ENCODE measurements around the gene CDK5RAP3.

CDK5RAP3 gene

GRCh38 chr17:47957591-47958490, 13.1 kb upstream of the CDK5RAP3 start, which contains the start of gene PRR15L:
Gene PRR15L (minus strand): TSS chr17:47957883. CDS start chr17:47953234, 4,649 bp downstream.
- DNase-seq (ENCODE audit: low read depth, low spot score): no peak
- Histone ChIP-seq H3K36me3 (ENCODE audit: insufficient read depth, insufficient read length, low read length) (peaks cover 1% of the 10 kb centered on the region), H3K4me1 (ENCODE audit: insufficient read depth, insufficient read length) (peaks cover 17% of the 10 kb centered on the region), H3K9me3 (ENCODE audit: insufficient read depth, low read length) (no peaks in the 10 kb centered on the region), H3K4me3 (ENCODE audit: insufficient read length, low read depth) (no peak within 1 kb of the TSS), H3K9ac (ENCODE audit: insufficient read length, low read depth) (no peak within 1 kb of the TSS), H3K27me3 (ENCODE audit: insufficient read depth, insufficient read length) (no peaks in the 10 kb centered on the region)
- TF ChIP-seq ZNF274 (IDR thresholded peaks at IDR 0.05; ENCODE audit: low read depth, low read length) (no peak), SUZ12 (IDR thresholded peaks at IDR 0.05; ENCODE audit: extremely low read depth, insufficient read depth, insufficient read length) (no peak), YY1 (IDR thresholded peaks at IDR 0.05; ENCODE audit: insufficient read depth, insufficient read length) (no peak)

DNA sequence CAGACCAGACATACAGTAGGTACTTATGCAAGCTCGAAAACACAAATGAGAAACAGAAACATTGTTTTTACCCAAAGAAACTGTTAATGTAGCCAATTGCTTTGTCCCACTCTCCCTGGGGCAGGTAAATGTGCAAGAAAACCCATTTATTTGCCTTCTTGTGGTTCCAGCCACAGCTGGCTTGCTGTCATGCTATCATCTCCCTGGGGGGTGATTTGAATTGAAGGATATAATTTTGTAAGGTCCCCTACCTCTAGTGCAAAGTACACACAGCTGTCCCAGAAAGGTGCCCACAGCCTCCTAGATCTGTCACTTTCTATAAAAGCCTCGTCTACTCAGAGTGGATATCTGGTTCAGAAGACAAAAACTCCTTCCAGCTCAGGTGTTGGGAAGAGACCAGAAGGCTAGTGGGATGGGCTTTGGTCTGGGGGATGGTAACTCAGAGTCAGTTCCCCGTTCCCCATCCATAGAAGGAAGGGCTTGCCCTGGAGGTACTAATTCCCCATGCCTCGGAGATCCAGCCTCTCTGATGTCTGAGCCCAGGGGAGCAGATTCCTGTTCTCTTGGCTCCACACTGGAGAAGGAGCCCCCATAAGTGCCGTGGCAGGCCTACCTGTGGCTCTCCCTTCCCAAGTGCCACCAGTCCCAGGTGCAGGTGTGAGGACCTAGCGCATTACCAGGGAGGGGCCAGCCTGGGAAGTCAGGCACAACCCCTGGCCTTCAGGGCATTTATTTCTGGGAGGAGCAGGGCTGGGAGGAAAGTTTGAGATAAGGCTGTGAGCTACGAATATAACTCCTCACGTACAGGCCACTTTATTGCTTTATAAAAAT, 10.9 kb upstream of the CDK5RAP3 start:
- no peak for DNase-seq (ENCODE audit: low read depth, low spot score)
- H3K9ac ChIP-seq (ENCODE audit: insufficient read length, low read depth): peak overlapping the region; percentile 34
- peaks cover 17% of the 10 kb centered on the region for H3K4me1 ChIP-seq (ENCODE audit: insufficient read depth, insufficient read length)

DNA sequence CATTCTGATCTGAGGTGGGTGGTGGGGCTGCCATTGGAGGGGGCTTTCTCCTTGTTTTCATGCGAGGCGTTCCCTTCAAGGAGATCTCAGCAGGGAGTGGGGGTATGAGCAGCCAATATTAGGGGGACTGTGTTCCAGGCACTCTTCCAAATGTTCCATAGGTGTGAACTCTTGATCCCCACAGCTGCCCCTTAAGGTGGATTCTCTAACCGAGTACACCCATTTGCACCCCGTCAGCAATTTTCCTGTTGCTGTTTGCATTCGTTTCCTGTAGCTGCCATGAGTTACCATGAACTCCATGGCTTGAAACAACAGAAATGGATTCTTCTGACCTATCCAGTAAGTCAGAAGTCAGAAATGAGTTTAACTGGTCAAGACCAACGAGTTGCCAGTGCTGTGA, 9.5 kb upstream of the CDK5RAP3 start:
- no peak for TF ChIP-seq YY1 (IDR thresholded peaks at IDR 0.05; ENCODE audit: insufficient read depth, insufficient read length)
- no peak for TF ChIP-seq ZNF274 (IDR thresholded peaks at IDR 0.05; ENCODE audit: low read depth, low read length)
- no peak for TF ChIP-seq SUZ12 (IDR thresholded peaks at IDR 0.05; ENCODE audit: extremely low read depth, insufficient read depth, insufficient read length)
- Histone ChIP-seq H3K4me1 (ENCODE audit: insufficient read depth, insufficient read length) (peaks cover 14% of the 10 kb centered on the region), H3K9ac (ENCODE audit: insufficient read length, low read depth) (no peak overlapping the region), H3K9me3 (ENCODE audit: insufficient read depth, low read length) (no peaks in the 10 kb centered on the region), H3K36me3 (ENCODE audit: insufficient read depth, insufficient read length, low read length) (no peaks in the 10 kb centered on the region), H3K27me3 (ENCODE audit: insufficient read depth, insufficient read length) (no peaks in the 10 kb centered on the region), H3K4me3 (ENCODE audit: insufficient read length, low read depth) (no peak overlapping the region)
- no peak for DNase-seq (ENCODE audit: low read depth, low spot score)

More for the DNA sequence above, 10.9 kb upstream of the CDK5RAP3 start:
- TF ChIP-seq YY1 (IDR thresholded peaks at IDR 0.05; ENCODE audit: insufficient read depth, insufficient read length) (no peak), ZNF274 (IDR thresholded peaks at IDR 0.05; ENCODE audit: low read depth, low read length) (no peak), SUZ12 (IDR thresholded peaks at IDR 0.05; ENCODE audit: extremely low read depth, insufficient read depth, insufficient read length) (no peak)
- H3K9me3 ChIP-seq (ENCODE audit: insufficient read depth, low read length): no peaks in the 10 kb centered on the region
- H3K27me3 ChIP-seq (ENCODE audit: insufficient read depth, insufficient read length): no peaks in the 10 kb centered on the region
- H3K4me3 ChIP-seq (ENCODE audit: insufficient read length, low read depth): no peak overlapping the region
- H3K36me3 ChIP-seq (ENCODE audit: insufficient read depth, insufficient read length, low read length): no peaks in the 10 kb centered on the region

DNA sequence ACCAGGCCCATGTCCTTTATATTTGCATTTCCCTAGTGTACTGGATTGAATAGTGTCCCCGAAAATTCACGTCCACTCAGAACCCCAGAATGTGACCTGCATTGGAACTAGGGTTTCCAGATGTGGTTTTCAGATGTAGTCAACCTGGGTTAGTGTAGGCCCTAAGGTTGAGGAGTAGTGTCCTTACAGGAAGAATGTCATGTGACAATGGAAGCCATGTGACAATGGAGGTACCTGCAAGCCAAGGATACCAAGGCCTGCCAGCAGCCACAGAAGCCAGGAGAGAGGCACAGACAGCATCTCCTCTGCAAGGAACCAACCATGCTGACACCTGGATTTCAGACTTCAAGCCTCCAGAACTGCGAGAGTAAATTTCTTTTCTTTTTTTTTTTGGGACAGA, 8.0 kb upstream of the CDK5RAP3 start:
- H3K27me3 ChIP-seq (ENCODE audit: insufficient read depth, insufficient read length): no peaks in the 10 kb centered on the region

GRCh38 chr17:47964856-47965255, 6.1 kb upstream of the CDK5RAP3 start:
- Histone ChIP-seq H3K9ac (ENCODE audit: insufficient read length, low read depth) (no peak overlapping the region), H3K9me3 (ENCODE audit: insufficient read depth, low read length) (no peaks in the 10 kb centered on the region), H3K27me3 (ENCODE audit: insufficient read depth, insufficient read length) (no peaks in the 10 kb centered on the region), H3K36me3 (ENCODE audit: insufficient read depth, insufficient read length, low read length) (no peaks in the 10 kb centered on the region), H3K4me1 (ENCODE audit: insufficient read depth, insufficient read length) (no peaks in the 10 kb centered on the region), H3K4me3 (ENCODE audit: insufficient read length, low read depth) (no peak overlapping the region)
- DNase-seq (ENCODE audit: low read depth, low spot score): no peak
- TF ChIP-seq ZNF274 (IDR thresholded peaks at IDR 0.05; ENCODE audit: low read depth, low read length) (no peak), SUZ12 (IDR thresholded peaks at IDR 0.05; ENCODE audit: extremely low read depth, insufficient read depth, insufficient read length) (no peak), YY1 (IDR thresholded peaks at IDR 0.05; ENCODE audit: insufficient read depth, insufficient read length) (no peak)

More for the DNA sequence above, 8.0 kb upstream of the CDK5RAP3 start:
- Histone ChIP-seq H3K9me3 (ENCODE audit: insufficient read depth, low read length) (no peaks in the 10 kb centered on the region), H3K9ac (ENCODE audit: insufficient read length, low read depth) (no peak overlapping the region), H3K4me3 (ENCODE audit: insufficient read length, low read depth) (no peak overlapping the region), H3K4me1 (ENCODE audit: insufficient read depth, insufficient read length) (peaks cover 2% of the 10 kb centered on the region), H3K36me3 (ENCODE audit: insufficient read depth, insufficient read length, low read length) (no peaks in the 10 kb centered on the region)
- TF ChIP-seq ZNF274 (IDR thresholded peaks at IDR 0.05; ENCODE audit: low read depth, low read length): no peak
- TF ChIP-seq YY1 (IDR thresholded peaks at IDR 0.05; ENCODE audit: insufficient read depth, insufficient read length): no peak
- no peak for TF ChIP-seq SUZ12 (IDR thresholded peaks at IDR 0.05; ENCODE audit: extremely low read depth, insufficient read depth, insufficient read length)
- DNase-seq (ENCODE audit: low read depth, low spot score): no peak

- no peak for TF ChIP-seq ZNF274 (IDR thresholded peaks at IDR 0.05; ENCODE audit: low read depth, low read length)
- TF ChIP-seq SUZ12 (IDR thresholded peaks at IDR 0.05; ENCODE audit: extremely low read depth, insufficient read depth, insufficient read length): no peak
- TF ChIP-seq YY1 (IDR thresholded peaks at IDR 0.05; ENCODE audit: insufficient read depth, insufficient read length): no peak
- H3K4me1 ChIP-seq (ENCODE audit: insufficient read depth, insufficient read length): no peaks in the 10 kb centered on the region
- no peaks in the 10 kb centered on the region for H3K36me3 ChIP-seq (ENCODE audit: insufficient read depth, insufficient read length, low read length)
- H3K9ac ChIP-seq (ENCODE audit: insufficient read length, low read depth): no peak overlapping the region
- H3K4me3 ChIP-seq (ENCODE audit: insufficient read length, low read depth): no peak overlapping the region
- H3K9me3 ChIP-seq (ENCODE audit: insufficient read depth, low read length): no peaks in the 10 kb centered on the region
- no peaks in the 10 kb centered on the region for H3K27me3 ChIP-seq (ENCODE audit: insufficient read depth, insufficient read length)
- no peak for DNase-seq (ENCODE audit: low read depth, low spot score)
Measured at GRCh38 chr17:47966079-47966519, 4.8 kb upstream of the CDK5RAP3 start.

Data from NT2/D1 (cell line).